K562 (cell line): ENCODE results near the gene EPHB1.

Experiments
- CTCF ChIP-seq, 3 experiments: IDR thresholded peaks in 2 of 3; conservative IDR thresholded peaks in 1 of 3; 2 replicates each; pipeline ENCODE4 v1.5.1; 2011 to 2012; ENCODE audit warnings: low read length in 3 of 3, mild to moderate bottlenecking in 3 of 3, control low read depth in 2 of 3, improper control_type of control experiment in 1 of 3, inconsistent platforms in 1 of 3, low read depth in 1 of 3, mixed read lengths in 1 of 3, moderate library complexity in 1 of 3; ENCODE audit not compliant: insufficient read depth in 2 of 3
- EZH2 ChIP-seq: IDR thresholded peaks from 2 replicates; pipeline ENCODE4 v1.6.1; 2012; ENCODE audit warnings: low read depth, mild to moderate bottlenecking, inconsistent platforms, low read length, borderline replicate concordance
- FOSL1 ChIP-seq: fragments of 200-800 bp; sonication (Bioruptor generic); conservative IDR thresholded peaks from 2 replicates; pipeline ENCODE4 v1.6.1; 2016; ENCODE audit warnings: missing genetic modification characterization, missing compliant biosample characterization
- KAT2B ChIP-seq: IDR thresholded peaks from one replicate; pipeline ENCODE4 v1.6.1; 2012; ENCODE audit warnings: low read depth, mild to moderate bottlenecking, control low read depth, inconsistent platforms, low read length, moderate library complexity
- MTF1 ChIP-seq: fragments of 250-450 bp; sonication (Bioruptor Pico); IDR thresholded peaks from 2 replicates; pipeline ENCODE4 v1.9.0; 2021; ENCODE audit warnings: moderate library complexity, mild to moderate bottlenecking, inconsistent platforms, borderline replicate concordance
- SMAD2 ChIP-seq: fragments of 150-350 bp; IDR thresholded peaks from 2 replicates; pipeline ENCODE4 v1.6.1; 2014; ENCODE audit warnings: low read depth, mild to moderate bottlenecking, low read length
- TARDBP ChIP-seq: fragments of 450-650 bp; IDR thresholded peaks from 2 replicates; pipeline ENCODE4 v1.6.1; 2016
- ZNF224 ChIP-seq: sonication (generic); formaldehyde crosslinking; IDR thresholded peaks from 2 replicates; pipeline ENCODE4 v1.8.0; 2022; ENCODE audit warnings: mild to moderate bottlenecking, missing genetic modification reagents
- ZNF407 ChIP-seq: fragments of 450-650 bp; IDR thresholded peaks from 2 replicates; pipeline ENCODE4 v1.6.1; 2016; ENCODE audit warnings: low read depth

- TF ChIP-seq ZNF224 (CRISPR knock-in tag) (no peak), EZH2 (no peak), ZNF407 (no peak), CTCF (IDR thresholded peaks at IDR 0.05 in 2 of 3, conservative IDR thresholded peaks at IDR 0.05 in 1 of 3; ENCODE audit: insufficient read depth in 2 of 3, low read depth in 1 of 3, low read length in 3 of 3) (no peak), TARDBP (no peak), MTF1 (CRISPR knock-in tag) (no peak), FOSL1 (tag) (no peak), KAT2B (no peak), SMAD2 (no peak)
Observed at GRCh38 chr3:134857776-134858362, 62.8 kb downstream of the EPHB1 start.
